C4-2B (cell line): Measurements from ENCODE around the gene LAP3.

Experiments
- CTCF ChIP-seq: fragments of 450-650 bp; conservative IDR thresholded peaks from 2 replicates; pipeline ENCODE4 v1.5.1; 2017; ENCODE audit warnings: mild to moderate bottlenecking
- ZFX ChIP-seq: fragments of 450-650 bp; IDR thresholded peaks from 2 replicates; pipeline ENCODE4 v1.6.1; 2017

- TF ChIP-seq CTCF (no peak), ZFX (no peak)
Measured at GRCh38 chr4:17546678-17547077, 30.3 kb upstream of the LAP3 start.
